Mesangial cell (primary cell): ENCODE data around the gene CELSR2. TPM values are rescaled to one million over a fixed set of nuclear protein-coding genes. Genes with fewer than 3 reads are reported as not detected.

Experiments used
- total RNA-seq: library from RNA; depleted of rRNA; stranded (reverse); fragments of >200 nt; gene quantifications from 2 replicates; pipeline ENCODE4 v1.2.3, GENCODE V29; 2015

Gene CELSR2
- total RNA-seq, result 12.9 and 51.5 TPM in 2 replicates

DNA sequence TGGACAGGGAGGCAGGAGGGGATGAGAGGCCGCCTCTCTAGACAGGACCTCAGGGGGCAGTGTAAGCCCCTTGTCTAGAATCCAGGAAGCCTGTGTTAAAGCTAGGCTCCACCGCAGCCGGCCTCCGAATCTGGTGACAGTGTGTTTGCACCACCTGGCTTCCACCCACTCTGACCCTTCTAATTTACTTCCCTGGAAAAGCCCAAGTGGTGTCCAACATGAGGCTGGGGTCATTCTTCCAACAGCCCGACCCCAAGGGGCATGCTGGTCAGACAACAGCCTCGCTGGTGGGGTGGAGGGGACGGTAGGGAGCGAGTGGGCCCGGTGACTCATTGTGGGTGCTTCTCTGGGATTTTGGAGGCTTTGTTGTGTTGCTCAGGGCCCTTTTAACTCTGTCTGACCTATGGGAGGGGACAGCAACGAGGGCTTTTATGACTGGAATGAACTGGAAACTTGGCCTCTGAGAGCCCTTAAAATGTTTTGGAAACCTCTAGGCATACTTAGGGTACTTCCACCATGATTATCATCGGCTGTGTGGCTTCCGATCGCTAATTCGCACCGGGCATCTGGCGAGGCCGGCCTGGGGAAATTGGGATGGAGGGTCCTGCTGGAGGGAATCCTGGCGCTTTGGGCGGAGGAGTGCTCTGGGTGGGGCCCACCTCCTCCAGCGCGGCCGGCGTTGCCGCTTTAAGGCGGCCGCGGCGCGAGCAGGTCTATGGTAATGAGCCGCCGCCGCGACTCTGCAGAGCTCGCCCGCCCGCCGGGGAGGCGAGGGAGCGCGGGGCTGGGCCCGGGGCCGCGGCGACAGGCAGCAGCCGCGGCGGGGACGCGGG is at the start of gene CELSR2:
CELSR2 (plus strand) TSS at position 743 of the 833 bp plus-strand sequence. CDS start 541 bp downstream, outside the sequence.

DNA sequence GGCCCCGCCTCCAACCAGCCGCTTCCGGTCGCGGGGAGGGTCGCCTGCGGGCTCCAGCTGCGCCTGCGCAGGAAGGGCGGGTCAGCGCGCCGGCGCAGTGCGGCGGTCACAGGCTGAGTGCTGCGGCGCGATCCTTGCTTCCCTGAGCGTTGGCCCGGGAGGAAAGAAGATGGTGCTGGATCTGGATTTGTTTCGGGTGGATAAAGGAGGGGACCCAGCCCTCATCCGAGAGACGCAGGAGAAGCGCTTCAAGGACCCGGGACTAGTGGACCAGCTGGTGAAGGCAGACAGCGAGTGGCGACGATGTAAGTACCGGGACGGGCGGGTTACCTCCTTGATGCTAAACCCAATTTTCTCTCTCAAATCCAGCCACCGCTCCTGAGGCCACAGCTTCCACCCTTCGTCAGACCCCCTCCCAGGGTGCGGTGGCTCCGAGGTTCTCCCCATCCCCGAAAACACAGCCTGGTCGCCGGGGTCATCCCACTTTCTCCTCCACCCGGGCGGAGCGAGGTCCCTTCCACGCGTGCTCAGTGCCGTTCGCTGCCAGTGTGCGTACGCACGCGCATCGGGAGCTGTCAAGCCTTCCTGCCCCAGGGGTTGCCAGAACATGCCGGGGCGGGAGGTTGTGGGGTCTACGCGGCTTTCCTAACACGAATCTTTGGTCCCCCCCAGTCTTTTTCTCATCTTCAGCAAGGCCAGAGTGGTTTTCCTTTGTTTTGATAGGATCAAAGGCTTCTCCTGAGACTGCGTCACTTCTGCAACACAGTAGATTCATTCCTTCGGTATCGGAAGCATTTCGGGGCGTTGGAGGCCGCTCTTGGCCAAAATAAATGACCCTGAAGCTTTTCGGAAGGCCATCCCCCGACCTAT is 35.3 kb upstream of the CELSR2 start, which contains the start of gene SARS1:
SARS1 (plus strand) TSS at position 95 of the 870 bp plus-strand sequence; CDS start at position 170, 75 bp downstream.

GRCh38 chr1:109282952-109283747 is 33.8 kb downstream of the CELSR2 start, which contains the start of gene PSRC1:
Gene PSRC1 (minus strand): TSS chr1:109283145.

GRCh38 chr1:109306832-109307273 is 57.5 kb downstream of the CELSR2 start, which contains the start of gene MYBPHL:
Gene MYBPHL (minus strand): TSS chr1:109307011. CDS start chr1:109306991, 20 bp downstream.

Other genes starting within 250 kb of the CELSR2 start
- gene WDR47, start 207.4 kb upstream of the CELSR2 start, total RNA-seq, result 7.7 and 11.9 TPM in 2 replicates
- gene TAF13, start 173.5 kb upstream of the CELSR2 start, total RNA-seq, result 9.4 and 20.0 TPM in 2 replicates
- gene TMEM167B, start 158.8 kb upstream of the CELSR2 start, total RNA-seq, result 12.5 and 15.8 TPM in 2 replicates
- gene ELAPOR1, start 135.4 kb upstream of the CELSR2 start, total RNA-seq, result 0.33 and 4.1 TPM in 2 replicates
- gene SARS1, start 35.6 kb upstream of the CELSR2 start, total RNA-seq, result 178 and 180 TPM in 2 replicates
- gene PSRC1, start 33.6 kb downstream of the CELSR2 start, total RNA-seq, result 6.5 and 50.8 TPM in 2 replicates
- not detected in 2 replicates for gene MYBPHL, start 57.5 kb downstream of the CELSR2 start, total RNA-seq
- gene SORT1, start 148.4 kb downstream of the CELSR2 start, total RNA-seq, result 37.2 and 69.5 TPM in 2 replicates
- 27.8 and 35.8 TPM in 2 replicates for gene PSMA5, start 176.9 kb downstream of the CELSR2 start, total RNA-seq
- 0.13 TPM in 1 of 2 replicates, not detected in the other for gene SYPL2, start 217.0 kb downstream of the CELSR2 start, total RNA-seq
- gene ATXN7L2, start 234.4 kb downstream of the CELSR2 start, total RNA-seq, result 4.4 and 4.9 TPM in 2 replicates
- 7.2 and 8.6 TPM in 2 replicates for gene CYB561D1, start 244.6 kb downstream of the CELSR2 start, total RNA-seq